Smooth muscle cell of the brain vasculature (primary cell): ENCODE results near the gene LIN28A.

Experiments used
- DNase-seq: peaks from one replicate; pipeline ENCODE4 v3.0.0-alpha.2; 2012; ENCODE audit warnings: low read depth, low spot score

LIN28A gene

GRCh38 chr1:26432793-26433192 is 22.2 kb downstream of the LIN28A start:
- DNase-seq, result no peak

DNA sequence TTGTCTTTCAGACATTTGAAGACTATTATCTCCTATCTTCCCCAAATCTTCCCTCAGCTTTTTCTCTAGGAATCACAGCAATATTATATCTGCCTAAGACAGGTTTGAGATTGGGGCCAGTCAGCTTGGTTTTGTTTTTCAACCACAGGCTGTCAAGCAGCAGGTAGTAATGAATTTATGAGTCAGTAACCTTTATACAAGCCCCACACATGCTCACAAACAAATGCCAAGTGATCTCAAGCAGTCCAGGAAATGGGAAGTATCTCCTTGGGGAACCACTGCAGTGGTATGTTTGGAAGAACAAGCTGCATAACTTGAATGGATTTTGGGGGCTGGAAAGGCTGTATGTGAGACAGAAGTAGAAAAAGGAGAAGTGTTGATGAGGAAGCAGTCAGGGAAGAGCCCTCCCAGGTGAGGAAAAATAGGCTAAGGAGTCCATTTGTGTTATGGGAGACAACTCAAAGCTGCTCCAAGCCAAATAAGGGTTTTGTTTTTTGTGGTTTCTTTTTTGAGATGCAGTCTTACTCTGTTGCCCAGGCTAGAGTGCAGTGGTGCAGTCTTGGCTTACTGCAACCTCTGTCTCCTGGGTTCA is 23.6 kb downstream of the LIN28A start:
- no peak for DNase-seq

- no peak for DNase-seq
Observed at GRCh38 chr1:26438041-26438440, 27.4 kb downstream of the LIN28A start.

DNA sequence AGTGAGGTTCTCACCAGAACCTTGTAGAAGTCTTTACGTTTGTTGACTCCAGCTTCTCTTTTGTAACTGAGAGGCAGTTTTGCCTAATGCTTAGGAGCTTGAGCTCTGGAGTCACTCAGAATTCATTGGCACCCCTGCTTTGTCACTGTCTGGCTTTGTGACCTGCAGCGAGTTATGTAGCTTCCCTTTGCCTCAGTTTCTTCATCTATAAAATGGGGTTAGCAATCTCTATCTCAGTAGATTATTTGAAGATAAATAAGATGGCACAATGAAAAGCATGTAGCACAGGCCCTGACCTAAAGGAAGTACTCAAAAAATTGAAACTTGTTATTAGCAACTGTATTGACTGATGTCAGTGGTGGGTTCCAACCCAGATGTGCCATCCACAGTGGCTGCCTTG is 29.6 kb downstream of the LIN28A start:
- DNase-seq, result no peak

- DNase-seq, result no peak
Observed at GRCh38 chr1:26449868-26450267, 39.3 kb downstream of the LIN28A start.

- no peak for DNase-seq
Observed at GRCh38 chr1:26450908-26451307, 40.3 kb downstream of the LIN28A start.

DNA sequence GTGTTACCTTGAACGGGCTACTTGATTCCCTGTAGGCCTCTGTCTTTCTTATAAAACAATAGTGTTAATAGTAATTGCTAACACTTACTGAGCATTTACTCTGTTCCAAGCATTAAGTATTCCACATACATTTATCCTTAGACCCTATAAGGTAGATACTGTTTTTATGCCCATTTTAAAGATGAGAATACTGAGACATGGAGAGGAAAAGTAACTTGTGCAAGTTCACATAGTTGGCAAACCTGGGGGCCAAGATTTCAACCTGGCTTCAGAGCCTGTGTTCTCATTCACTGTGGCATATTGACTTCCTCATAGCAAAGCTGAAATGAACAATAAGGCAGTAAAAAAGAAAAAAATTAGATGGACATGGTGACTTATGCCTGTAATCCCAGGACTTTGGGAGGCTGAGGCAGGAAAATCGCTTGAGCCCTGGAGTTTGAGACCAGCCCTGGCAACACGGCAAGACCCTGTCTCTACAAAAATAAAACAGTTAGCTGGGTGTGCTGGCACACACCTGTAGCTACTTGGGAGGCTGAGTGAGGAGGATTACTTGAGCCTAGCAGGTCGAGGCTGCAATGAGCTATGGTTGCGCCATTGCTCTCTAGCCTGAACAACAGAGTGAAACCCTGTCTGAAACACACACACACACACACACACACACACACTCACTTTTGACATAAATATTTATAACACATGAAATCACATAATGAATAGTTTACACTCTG is 42.0 kb downstream of the LIN28A start:
- no peak for DNase-seq

- DNase-seq, result no peak
Observed at GRCh38 chr1:26459148-26459547, 48.5 kb downstream of the LIN28A start.

DNA sequence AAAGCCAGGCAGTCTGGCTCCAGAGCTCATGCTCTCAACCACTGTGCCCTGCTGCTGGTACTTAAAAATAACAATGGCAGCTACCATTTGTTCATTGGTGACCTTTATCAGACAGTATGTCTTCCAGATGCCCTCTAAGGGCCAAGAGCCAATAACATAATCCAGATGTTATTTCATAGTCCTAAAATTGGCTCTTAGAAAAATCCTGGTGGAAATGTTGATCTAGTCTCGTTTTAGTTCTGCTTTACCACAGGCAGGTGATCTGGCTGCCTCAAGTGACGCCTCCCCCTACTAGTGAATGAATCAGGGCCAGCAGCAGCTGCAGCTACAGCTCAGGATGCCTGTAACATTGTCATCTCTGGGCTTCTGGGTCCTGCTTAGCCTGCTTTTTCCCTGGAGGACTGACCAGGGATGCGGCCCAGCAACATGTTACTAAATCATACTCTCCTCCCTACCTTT is 49.0 kb downstream of the LIN28A start:
- no peak for DNase-seq

- no peak for DNase-seq
Observed at GRCh38 chr1:26468911-26469310, 58.3 kb downstream of the LIN28A start.

GRCh38 chr1:26469558-26469957 is 58.9 kb downstream of the LIN28A start:
- no peak for DNase-seq

DNA sequence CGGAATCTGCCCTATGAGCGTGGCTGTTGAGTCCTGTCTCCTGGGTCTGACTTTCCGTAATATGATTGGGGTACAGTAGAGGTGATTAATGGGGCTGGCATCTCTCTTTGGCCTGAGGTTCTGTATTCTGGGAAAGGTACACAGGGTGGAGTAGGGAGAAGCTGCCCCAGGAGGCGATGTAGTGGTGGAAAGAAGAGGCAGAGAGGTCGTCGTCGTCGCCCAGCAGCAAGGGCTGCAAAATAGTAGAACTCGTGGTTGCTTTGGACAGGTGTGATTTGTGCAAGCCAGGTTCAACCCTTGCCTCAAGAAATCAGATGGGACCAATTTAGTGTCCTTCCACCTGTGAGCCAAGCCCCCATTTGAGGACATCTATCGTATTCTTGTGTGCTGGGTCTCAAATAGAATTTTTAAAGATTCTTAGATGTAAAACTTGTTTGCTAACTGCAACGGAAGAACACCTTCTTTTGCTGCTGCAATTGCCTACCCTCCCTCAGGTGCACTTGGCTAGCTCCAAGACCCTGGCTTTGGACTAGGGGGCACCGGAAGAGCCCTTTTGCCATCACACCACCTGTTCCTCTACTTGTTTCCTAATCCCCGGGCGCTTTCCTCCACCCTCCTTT is 60.4 kb downstream of the LIN28A start:
- no peak for DNase-seq

- peak; percentile 64 for DNase-seq
Observed at GRCh38 chr1:26471498-26472319, 61.1 kb downstream of the LIN28A start.

GRCh38 chr1:26472320-26472900 is 61.8 kb downstream of the LIN28A start, which contains the start of gene HMGN2:
TSS of gene HMGN2 (plus strand) at chr1:26472440. CDS start at chr1:26472613, 173 bp downstream.
- peak; percentile 75 for DNase-seq

GRCh38 chr1:26472901-26473845 is 62.6 kb downstream of the LIN28A start:
- DNase-seq, result peak; percentile 71

DNA sequence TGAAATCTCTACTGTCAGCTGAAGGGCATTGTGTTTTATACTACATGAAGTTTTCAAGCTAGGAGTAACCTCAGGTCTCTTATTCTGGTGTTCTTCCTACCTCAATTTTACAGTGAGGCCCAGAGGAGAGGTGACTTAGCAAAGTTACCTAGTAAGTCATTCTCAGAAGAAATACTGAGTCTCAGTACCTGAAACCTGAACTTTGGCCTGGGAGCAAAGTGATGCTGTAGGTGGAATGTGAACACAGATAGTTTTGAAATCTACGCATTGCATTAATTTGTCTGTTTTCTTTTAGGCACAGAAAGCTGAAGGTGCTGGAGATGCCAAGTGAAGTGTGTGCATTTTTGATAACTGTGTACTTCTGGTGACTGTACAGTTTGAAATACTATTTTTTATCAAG is 64.2 kb downstream of the LIN28A start:
- no peak for DNase-seq

DNA sequence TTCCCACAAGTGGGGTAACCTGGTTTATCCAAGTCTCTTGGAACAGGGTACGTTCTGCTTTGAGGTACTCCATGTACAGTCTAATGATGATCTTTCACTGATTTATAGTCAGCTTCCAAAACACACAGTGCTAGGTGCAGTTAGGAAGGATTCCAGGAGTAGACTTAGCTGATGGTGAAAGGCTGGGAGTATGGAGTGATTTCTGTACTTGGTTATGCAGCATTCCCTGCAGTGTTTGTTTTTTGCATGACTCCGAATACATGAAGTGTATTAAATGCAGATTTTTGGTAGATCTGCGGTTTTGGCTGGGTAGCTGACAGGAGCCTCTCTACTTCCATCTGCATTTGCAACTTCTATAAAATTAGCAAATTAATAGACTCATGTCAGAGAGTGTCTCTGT is 65.4 kb downstream of the LIN28A start:
- DNase-seq, result no peak

DNA sequence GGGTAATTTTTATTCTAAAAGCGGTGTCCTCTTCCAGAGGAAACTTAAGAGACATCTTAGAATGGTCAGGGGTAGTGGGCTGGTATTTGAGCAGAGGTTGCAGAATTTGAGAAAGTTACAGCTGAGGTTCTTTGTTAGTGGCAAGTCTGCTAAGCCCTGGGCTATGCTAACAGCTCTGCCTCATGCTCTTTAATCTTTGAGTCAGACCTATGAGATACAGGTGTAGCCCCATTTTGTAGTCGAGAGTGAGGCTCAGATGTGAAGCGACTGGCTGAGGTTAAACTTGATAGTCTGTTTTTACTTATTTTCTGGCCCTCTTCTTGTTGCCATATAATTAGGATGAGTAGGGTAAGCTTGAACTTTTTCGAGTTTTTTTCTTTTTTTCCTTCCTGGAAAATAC is 66.3 kb downstream of the LIN28A start:
- no peak for DNase-seq

- no peak for DNase-seq
Observed at GRCh38 chr1:26477446-26478152, 67.0 kb downstream of the LIN28A start.

GRCh38 chr1:26478159-26478558 is 67.5 kb downstream of the LIN28A start:
- no peak for DNase-seq
